Hematopoietic multipotent progenitor cell treated with erythropoietin and hydrocortisone succinate and interleukin-3 and kit ligand, for 15 days (in vitro differentiated cells): ENCODE results near the gene RAB31.

ENCODE experiments used
- DNase-seq: peaks from one replicate; pipeline ENCODE4 v3.0.0-alpha.2; 2015; ENCODE audit warnings: low spot score

RAB31 gene

GRCh38 chr18:9822587-9823185, 114.6 kb downstream of the RAB31 start:
- DNase-seq: no peak

- no peak for DNase-seq
These were observed 115.8 kb downstream of the RAB31 start for GRCh38 chr18:9823805-9824473.

- no peak for DNase-seq
These were observed 116.4 kb downstream of the RAB31 start for GRCh38 chr18:9824474-9824832.

- no peak for DNase-seq
These were observed 116.9 kb downstream of the RAB31 start for GRCh38 chr18:9824952-9825371.

- DNase-seq: peak; percentile 47
These were observed 117.5 kb downstream of the RAB31 start for GRCh38 chr18:9825571-9826073.

- no peak for DNase-seq
These were observed 118.6 kb downstream of the RAB31 start for GRCh38 chr18:9826685-9827084.

- no peak for DNase-seq
These were observed 119.2 kb downstream of the RAB31 start for GRCh38 chr18:9827211-9827792.

GRCh38 chr18:9827793-9828505, 119.8 kb downstream of the RAB31 start:
- DNase-seq: peak; percentile 76

GRCh38 chr18:9828506-9829396, 120.7 kb downstream of the RAB31 start:
- peak; percentile 29 for DNase-seq

- DNase-seq: no peak
These were observed 121.3 kb downstream of the RAB31 start for GRCh38 chr18:9829397-9829712.

GRCh38 chr18:9831036-9831722, 123.1 kb downstream of the RAB31 start:
- DNase-seq: peak; percentile 30

GRCh38 chr18:9831723-9832199, 123.7 kb downstream of the RAB31 start:
- no peak for DNase-seq

- no peak for DNase-seq
These were observed 124.8 kb downstream of the RAB31 start for GRCh38 chr18:9832871-9833270.

- no peak for DNase-seq
These were observed 126.5 kb downstream of the RAB31 start for GRCh38 chr18:9834551-9834950.

- DNase-seq: no peak
These were observed 127.1 kb downstream of the RAB31 start for GRCh38 chr18:9835113-9835755.

GRCh38 chr18:9835825-9836224, 127.7 kb downstream of the RAB31 start:
- no peak for DNase-seq

GRCh38 chr18:9838144-9838877, 130.2 kb downstream of the RAB31 start:
- DNase-seq: no peak

- DNase-seq: no peak
These were observed 131.1 kb downstream of the RAB31 start for GRCh38 chr18:9839211-9839610.

- no peak for DNase-seq
These were observed 131.8 kb downstream of the RAB31 start for GRCh38 chr18:9839853-9840252.

GRCh38 chr18:9841752-9842151, 133.7 kb downstream of the RAB31 start:
- no peak for DNase-seq
